IMR-90 (cell line): ENCODE measurements around the gene ZNF641. TPM values are rescaled to one million over a fixed set of nuclear protein-coding genes. Genes with fewer than 3 reads are reported as not detected.
A peak's percentile ranks its signal among the peaks of the same experiment; 100 is the strongest.

Source experiments
- ATAC-seq: fragments of 200-7000 bp; cut with Tn5 transposase; 2 replicates; pipeline ENCODE4 v1.9.1; 2020; ENCODE audit warnings: low read depth, mild to moderate bottlenecking, moderate library complexity
- BruUV-seq: library from RNA; stranded (reverse); fragments of 400-500 nt; replicated peaks from 2 replicates; lab custom pipeline; 2021; lab: Mats Ljungman, UMichigan
- CTCF ChIA-PET: fragments of 300-600 bp; formaldehyde crosslinking; extraction: SDS; loops from one replicate; lab custom pipeline; 2021; ENCODE audit warnings: antibody characterized with exemption; lab: Yijun Ruan, JAX
- POLR2A ChIA-PET: fragments of 300-600 bp; sonication (Branson Sonifier 250); formaldehyde crosslinking; loops from one replicate; lab custom pipeline; 2022; ENCODE audit warnings: antibody characterized with exemption; ENCODE audit not compliant: unreplicated experiment; lab: Charles Lee
- DNase-seq: peaks from one replicate; pipeline ENCODE4 v3.0.0; 2013
- H2AFZ ChIP-seq: replicated peaks from 2 replicates; pipeline ENCODE3; 2013; ENCODE audit warnings: low read length, mild to moderate bottlenecking; ENCODE audit not compliant: poor library complexity
- H2AK5ac ChIP-seq: 2 replicates; pipeline ENCODE4 v1.6.1; 2013; ENCODE audit warnings: low read depth, low read length, inconsistent platforms
- H2AK9ac ChIP-seq: replicated peaks from 2 replicates; pipeline ENCODE3; 2013; ENCODE audit warnings: mild to moderate bottlenecking, low read depth, low read length, moderate library complexity; ENCODE audit not compliant: poor library complexity
- H2BK120ac ChIP-seq: 2 replicates; pipeline ENCODE4 v1.6.1; 2013; ENCODE audit warnings: low read depth, low read length, inconsistent platforms
- H2BK15ac ChIP-seq: 3 replicates; pipeline ENCODE4 v1.6.1; 2013; ENCODE audit warnings: low read depth, low read length, inconsistent platforms
- H2BK20ac ChIP-seq: 2 replicates; pipeline ENCODE4 v1.6.1; 2013; ENCODE audit warnings: low read depth, mild to moderate bottlenecking, inconsistent platforms, low read length, moderate library complexity
- H2BK5ac ChIP-seq: 2 replicates; pipeline ENCODE4 v1.6.1; 2013; ENCODE audit warnings: mild to moderate bottlenecking, low read depth, low read length, inconsistent platforms; ENCODE audit not compliant: poor library complexity, severe bottlenecking
- H3K14ac ChIP-seq: replicated peaks from 2 replicates; pipeline ENCODE4 v1.6.1; 2013; ENCODE audit warnings: low read depth, low read length, inconsistent platforms
- H3K18ac ChIP-seq: 2 replicates; pipeline ENCODE4 v1.6.1; 2013; ENCODE audit warnings: low read depth, low read length, control low read depth
- H3K23ac ChIP-seq: 2 replicates; pipeline ENCODE4 v1.6.1; 2013; ENCODE audit warnings: low read depth, low read length, inconsistent platforms
- H3K27ac ChIP-seq: 2 replicates; pipeline ENCODE4 v1.5.1; 2013; ENCODE audit warnings: mild to moderate bottlenecking, control low read depth, low read length; ENCODE audit not compliant: insufficient read depth
- H3K27me3 ChIP-seq: 2 replicates; pipeline ENCODE4 v1.6.1; 2013; ENCODE audit warnings: low read length; ENCODE audit not compliant: control insufficient read depth, insufficient read depth
- H3K36me3 ChIP-seq: 2 replicates; pipeline ENCODE4 v1.6.1; 2013; ENCODE audit warnings: low read length, mixed read lengths; ENCODE audit not compliant: control insufficient read depth, insufficient read depth
- H3K4ac ChIP-seq: 2 replicates; pipeline ENCODE4 v1.6.1; 2013; ENCODE audit warnings: low read depth, low read length, inconsistent platforms
- H3K4me1 ChIP-seq: 2 replicates; pipeline ENCODE4 v1.6.1; 2013; ENCODE audit warnings: low read length, mixed read lengths; ENCODE audit not compliant: control insufficient read depth, insufficient read depth
- H3K4me2 ChIP-seq: 2 replicates; pipeline ENCODE4 v1.6.1; 2013; ENCODE audit warnings: low read depth, mild to moderate bottlenecking, control low read depth, low read length, moderate library complexity
- H3K4me3 ChIP-seq: 2 replicates; pipeline ENCODE4 v1.5.1; 2013; ENCODE audit warnings: low read depth, mild to moderate bottlenecking, control low read depth, low read length, moderate library complexity; ENCODE audit not compliant: insufficient read depth
- H3K56ac ChIP-seq: 2 replicates; pipeline ENCODE4 v1.6.1; 2013; ENCODE audit warnings: low read length, inconsistent platforms; ENCODE audit not compliant: insufficient read depth; ENCODE audit errors: extremely low read depth
- H3K79me1 ChIP-seq, 2 experiments: 2 replicates each; pipeline ENCODE4 v1.6.1; 2013; ENCODE audit warnings: low read length in 2 of 2, inconsistent platforms in 1 of 2, low read depth in 1 of 2
- H3K9ac ChIP-seq: 2 replicates; pipeline ENCODE4 v1.6.1; 2013; ENCODE audit warnings: low read depth, low read length, control low read depth
- H3K9me1 ChIP-seq: 2 replicates; pipeline ENCODE4 v1.6.1; 2013; ENCODE audit warnings: low read length, inconsistent platforms; ENCODE audit not compliant: insufficient read depth
- H3K9me3 ChIP-seq: 2 replicates; pipeline ENCODE4 v1.6.1; 2013; ENCODE audit warnings: low read length; ENCODE audit not compliant: control insufficient read depth, insufficient read depth
- H4K20me1 ChIP-seq: 2 replicates; pipeline ENCODE4 v1.6.1; 2013; ENCODE audit warnings: low read length, inconsistent platforms; ENCODE audit not compliant: insufficient read depth
- H4K5ac ChIP-seq: 2 replicates; pipeline ENCODE4 v1.6.1; 2013; ENCODE audit warnings: mild to moderate bottlenecking, low read depth, low read length, control low read depth
- H4K8ac ChIP-seq, 2 experiments: 2 replicates each; pipeline ENCODE4 v1.6.1; 2013; ENCODE audit warnings: low read depth in 2 of 2, low read length in 2 of 2, control low read depth in 1 of 2, inconsistent platforms in 1 of 2
- H4K91ac ChIP-seq: 2 replicates; pipeline ENCODE4 v1.6.1; 2013; ENCODE audit warnings: low read depth, low read length, inconsistent platforms; ENCODE audit not compliant: insufficient read depth
- MAFK ChIP-seq: IDR thresholded peaks from 2 replicates; pipeline ENCODE4 v1.6.1; 2012; ENCODE audit warnings: low read depth, low read length, improper control_type of control experiment
- NFE2L2 ChIP-seq: fragments of 150-350 bp; IDR thresholded peaks from 2 replicates; pipeline ENCODE4 v1.6.1; 2016; ENCODE audit warnings: low read depth, mild to moderate bottlenecking, low read length
- WGBS, 2 experiments: methylation state at CpG; one replicate each; pipeline versions ENCODE4 v1.1.5 to v1.1.7; 2013; ENCODE audit warnings: missing lambda C conversion rate in 2 of 2; ENCODE audit not compliant: insufficient read length in 1 of 2; ENCODE audit errors: extremely low coverage in 2 of 2; 5-methylcytosine and 5-hydroxymethylcytosine counted together
- dilution Hi-C: fragments of 300-500 bp; cut with HindIII; formaldehyde crosslinking; loops from one replicate; pipeline ENCODE4 v1.14.3; 2018; ENCODE audit warnings: low sequenced_read_pairs; ENCODE audit not compliant: unreplicated experiment
- in situ Hi-C: fragments of 300-500 bp; cut with MboI; formaldehyde crosslinking; loops from 3 replicates; pipeline ENCODE4 v1.14.3; 2019; ENCODE audit warnings: low sequenced_read_pairs, inconsistent platforms, mixed read lengths
- intact Hi-C: fragments of 100-400 bp; cut with micrococcal nuclease; formaldehyde crosslinking; loops from 2 replicates; pipeline ENCODE4 v1.10.0; 2022
- polyA plus RNA-seq, 3 experiments: library from polyadenylated mRNA; depleted of rRNA; stranded (reverse); fragments of >200 nt; gene quantifications; 2 replicates each; pipeline ENCODE4 v1.2.3, GENCODE V29; 2012; ENCODE audit warnings: low replicate concordance in 1 of 3
- total RNA-seq: library from RNA; depleted of rRNA; stranded (reverse); fragments of >200 nt; gene quantifications from 2 replicates; pipeline ENCODE4 v1.2.3, GENCODE V29; 2012

ZNF641 gene
- total and polyA plus RNA-seq, 2 of the 4 experiments (the other 2 are of a cell fraction) = 2.5 to 5.2 TPM

DNA sequence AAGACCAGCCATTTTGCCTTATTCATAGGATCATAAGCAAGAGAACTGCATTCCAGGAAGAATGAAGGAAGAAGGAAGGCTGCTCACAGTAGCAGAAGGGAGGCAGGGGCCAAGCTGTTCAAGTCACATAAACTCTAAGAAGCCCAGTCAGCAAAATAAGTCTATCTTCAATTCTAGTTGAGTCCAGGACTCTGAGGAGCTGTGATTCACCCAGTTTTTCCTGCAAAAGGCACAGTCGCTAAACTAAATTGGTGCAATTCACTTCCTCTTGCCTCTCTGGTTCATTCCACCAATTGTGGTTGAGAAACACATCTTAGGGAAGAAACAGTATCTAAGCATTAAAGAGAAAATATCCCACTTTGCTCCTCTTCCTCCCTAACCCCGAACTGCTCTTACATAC lies 9.8 kb downstream of the ZNF641 start:
- Histone ChIP-seq H3K9me3 (no peaks in the 10 kb centered on the region), H3K36me3 (peaks cover 13% of the 10 kb centered on the region), H3K56ac (no peak overlapping the region), H3K4ac (no peak overlapping the region), H2AK9ac (no peak overlapping the region), H4K8ac (no peak overlapping the region), H3K23ac (no peak overlapping the region), H3K4me1 (no peaks in the 10 kb centered on the region), H2BK15ac (no peak overlapping the region), H3K27me3 (no peaks in the 10 kb centered on the region), H3K79me1 (no peaks in the 10 kb centered on the region), H3K4me3 (no peak overlapping the region), H3K14ac (no peak overlapping the region), H2AK5ac (no peak overlapping the region), H4K91ac (no peak overlapping the region), H2AFZ (no peak overlapping the region), H2BK20ac (no peak overlapping the region), H3K27ac (no peak overlapping the region), H3K18ac (no peak overlapping the region), H3K9me1 (no peaks in the 10 kb centered on the region), H2BK120ac (no peak overlapping the region), H4K5ac (no peak overlapping the region), H3K9ac (no peak overlapping the region), H4K20me1 (no peaks in the 10 kb centered on the region), H3K4me2 (no peak overlapping the region), H2BK5ac (no peak overlapping the region)
- ATAC-seq (no peak), DNase-seq (no peak)
- TF ChIP-seq NFE2L2 = no peak
- peak; percentile 62; the same call in 1 of the 2 replicates for TF ChIP-seq MAFK
- no TSS peak for BruUV-seq
- intact Hi-C loops (no loop called here), in situ Hi-C loops (no loop called here), dilution Hi-C loops (no loop called here)
- POLR2A ChIA-PET = no interaction called here
- CTCF ChIA-PET = no interaction called here
- no CpG with 5 or more reads among the region's 2 CpGs for WGBS, 2 experiments
